GM23248 (cell line): ENCODE data around the gene CEBPA.

Experiments
- EZH2 ChIP-seq: fragments of 200-600 bp; sonication (generic); IDR thresholded peaks from 2 replicates; pipeline ENCODE4 v1.6.1; 2018; ENCODE audit warnings: antibody characterized with exemption, mild to moderate bottlenecking; ENCODE audit not compliant: insufficient read depth, poor library complexity, severe bottlenecking
- EZH2phosphoT487 ChIP-seq: fragments of 200-600 bp; sonication (generic); IDR thresholded peaks from 2 replicates; pipeline ENCODE4 v1.6.1; 2018; ENCODE audit warnings: antibody characterized with exemption, moderate library complexity, mild to moderate bottlenecking, low read depth; ENCODE audit not compliant: insufficient read depth

DNA sequence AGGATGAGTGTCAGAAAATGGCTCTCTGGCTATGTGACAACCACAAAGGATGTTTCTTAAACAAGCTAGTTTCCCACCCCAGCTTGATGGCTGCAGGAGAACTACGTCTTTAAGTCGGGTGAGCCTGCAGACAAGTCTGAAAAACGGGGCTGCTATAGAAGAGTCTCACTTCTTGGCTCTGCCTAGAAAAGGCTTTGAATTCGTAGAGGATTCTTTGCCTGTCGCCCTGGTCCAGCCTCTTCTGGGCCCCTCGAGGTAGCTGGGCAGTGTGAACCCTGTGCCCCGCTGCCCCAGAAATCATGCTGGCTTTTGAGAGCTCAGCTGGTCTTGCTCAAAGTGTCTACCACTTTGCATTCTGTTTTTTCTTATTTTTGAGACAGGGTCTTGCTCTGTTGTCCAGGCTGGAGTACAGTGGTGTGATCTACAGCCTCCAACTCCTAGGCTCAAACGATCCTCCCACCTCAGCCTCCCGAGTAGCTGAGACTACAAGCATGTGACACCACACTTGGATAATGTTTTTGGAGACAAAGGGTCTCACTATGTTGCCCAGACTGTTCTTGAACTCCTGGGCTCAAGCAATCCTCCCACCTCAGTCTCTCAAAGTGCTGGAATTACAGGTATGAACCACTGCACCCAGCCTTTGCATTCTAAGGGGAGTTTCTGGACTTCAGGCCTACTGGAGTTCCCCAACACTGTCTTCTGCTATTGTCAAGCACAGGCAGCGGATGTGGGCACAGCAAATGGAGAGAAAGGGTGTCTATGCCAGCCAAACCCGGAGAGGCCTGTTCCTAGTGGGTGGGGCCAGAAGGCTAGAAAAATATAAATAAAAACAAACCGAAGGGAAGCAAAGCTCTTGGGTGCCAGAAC is 6.5 kb downstream of the CEBPA start:
- no peak for TF ChIP-seq EZH2
- TF ChIP-seq EZH2phosphoT487: no peak
